CD4-positive, CD25-positive, alpha-beta regulatory T cell (primary cell): Measurements from ENCODE around the gene TRABD2A. TPM values are rescaled to one million over a fixed set of nuclear protein-coding genes. Genes with fewer than 3 reads are reported as not detected.
"Not testable (repeated sequence)": the region's sequence is repeated elsewhere in the genome, so short reads cannot be mapped to it uniquely, and the experiment has no call there.

ENCODE experiments used
- ATAC-seq, 2 donors: fragments of 150-1000 bp; cut with Tn5 transposase; one replicate each; pipeline ENCODE4 v1.10.0; 2021; ENCODE audit warnings: low read depth in 2 of 2, moderate number of reproducible peaks in 2 of 2, moderate library complexity in 1 of 2
- DNase-seq, 3 donors: peaks; one replicate each; pipeline versions ENCODE4 v3.0.0 to v3.0.0-alpha.2; 2012 to 2022; ENCODE audit warnings: mixed read lengths in 1 of 3
- H3K27ac ChIP-seq: one replicate; pipeline ENCODE4 v1.7.0; 2013; ENCODE audit warnings: mild to moderate bottlenecking, low read length; ENCODE audit not compliant: insufficient read depth, poor library complexity, severe bottlenecking
- H3K27me3 ChIP-seq: one replicate; pipeline ENCODE4 v1.7.0; 2013; ENCODE audit warnings: low read length; ENCODE audit not compliant: control insufficient read depth, insufficient read depth
- H3K36me3 ChIP-seq: one replicate; pipeline ENCODE4 v1.7.0; 2013; ENCODE audit warnings: mild to moderate bottlenecking, low read length, moderate library complexity; ENCODE audit not compliant: control insufficient read depth, insufficient read depth
- H3K4me1 ChIP-seq: 2 replicates; pipeline ENCODE4 v1.7.0; 2013; ENCODE audit warnings: mild to moderate bottlenecking, low read length; ENCODE audit not compliant: insufficient read depth, control insufficient read depth, poor library complexity, severe bottlenecking
- H3K4me3 ChIP-seq: one replicate; pipeline ENCODE4 v1.7.0; 2013; ENCODE audit warnings: low read depth, mild to moderate bottlenecking, low read length, moderate library complexity
- H3K9me3 ChIP-seq, 2 experiments: 1 replicate in 1 of 2; 2 replicates in 1 of 2; pipeline ENCODE4 v1.7.0; 2013; ENCODE audit warnings: low read length in 2 of 2, mild to moderate bottlenecking in 1 of 2, moderate library complexity in 1 of 2; ENCODE audit not compliant: control insufficient read depth in 2 of 2
- H3K27ac Mint-ChIP-seq, 3 donors: one replicate each; pipeline ENCODE4 v1.8.0; 2020 to 2022; ENCODE audit warnings: mild to moderate bottlenecking in 3 of 3, mixed read lengths in 3 of 3, moderate library complexity in 2 of 3
- H3K27me3 Mint-ChIP-seq: one replicate; pipeline ENCODE4 v1.8.0; 2022; ENCODE audit warnings: mild to moderate bottlenecking, mixed read lengths
- H3K36me3 Mint-ChIP-seq: one replicate; pipeline ENCODE4 v1.8.0; 2020; ENCODE audit warnings: mixed read lengths
- H3K4me1 Mint-ChIP-seq, 4 donors: one replicate each; pipeline ENCODE4 v1.8.0; 2020 to 2022; ENCODE audit warnings: mixed read lengths in 4 of 4, mild to moderate bottlenecking in 1 of 4
- H3K4me3 Mint-ChIP-seq, 4 donors: one replicate each; pipeline ENCODE4 v1.8.0; 2020 to 2022; ENCODE audit warnings: mild to moderate bottlenecking in 4 of 4, mixed read lengths in 4 of 4, moderate library complexity in 3 of 4
- H3K9me3 Mint-ChIP-seq, 7 donors: one replicate each; pipeline ENCODE4 v1.8.0; 2020 to 2022; ENCODE audit warnings: mixed read lengths in 7 of 7, mild to moderate bottlenecking in 3 of 7, moderate library complexity in 2 of 7
- polyA plus RNA-seq, 4 donors: library from polyadenylated mRNA; unstranded; fragments of 300-500 nt; fragmentation: Illumina TruSeq; gene quantifications; one replicate each; pipeline ENCODE4 v1.2.3, GENCODE V29; 2021
- total RNA-seq: library from RNA; stranded (reverse); gene quantifications from one replicate; pipeline ENCODE4 v1.2.3, GENCODE V29; 2022

The TRABD2A gene
- total and polyA plus RNA-seq, 5 donors from 2014 or later, result 32.9 to 48.8 (median 40.6) TPM

DNA sequence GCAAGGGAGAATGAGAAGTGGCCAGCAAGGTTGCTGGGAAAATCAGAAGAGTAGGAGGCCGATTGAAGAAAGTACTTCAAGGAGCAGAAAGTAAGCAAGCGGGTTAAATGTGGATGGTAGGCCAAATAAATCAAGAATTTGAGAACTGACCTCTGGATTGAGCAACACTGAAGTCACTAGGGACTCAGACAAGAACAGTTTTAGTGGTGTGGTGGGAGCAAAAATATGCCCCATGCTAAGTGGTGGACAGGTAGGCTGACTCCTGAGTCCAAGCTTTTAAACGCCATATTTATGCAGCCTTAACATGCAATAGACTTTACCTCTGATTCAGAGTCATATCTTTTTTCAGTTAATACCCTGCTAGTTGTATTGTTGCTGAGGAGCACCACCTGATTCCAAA, 4.5 kb downstream of the TRABD2A start:
- Mint-ChIP-seq H3K36me3 (peaks cover 28% of the 10 kb centered on the region), H3K9me3 (peaks cover 0 to 1% (median 0%) of the 10 kb centered on the region in 7 donors), H3K27me3 (no peaks in the 10 kb centered on the region), H3K4me3 (peak overlapping the region; percentile 37 to 98 (median 96)), H3K27ac (peak overlapping the region; percentile 66 to 82 (median 81)), H3K4me1 (peaks cover 26 to 79% (median 56%) of the 10 kb centered on the region in 4 donors)
- Histone ChIP-seq H3K27ac (peak overlapping the region; percentile 37), H3K4me1 (peaks cover 48% of the 10 kb centered on the region), H3K4me3 (peak overlapping the region; percentile 16), H3K36me3 (peaks cover 4% of the 10 kb centered on the region), H3K9me3 (no peaks in the 10 kb centered on the region), H3K27me3 (no peaks in the 10 kb centered on the region)
- no peak for ATAC-seq
- no peak for DNase-seq

DNA sequence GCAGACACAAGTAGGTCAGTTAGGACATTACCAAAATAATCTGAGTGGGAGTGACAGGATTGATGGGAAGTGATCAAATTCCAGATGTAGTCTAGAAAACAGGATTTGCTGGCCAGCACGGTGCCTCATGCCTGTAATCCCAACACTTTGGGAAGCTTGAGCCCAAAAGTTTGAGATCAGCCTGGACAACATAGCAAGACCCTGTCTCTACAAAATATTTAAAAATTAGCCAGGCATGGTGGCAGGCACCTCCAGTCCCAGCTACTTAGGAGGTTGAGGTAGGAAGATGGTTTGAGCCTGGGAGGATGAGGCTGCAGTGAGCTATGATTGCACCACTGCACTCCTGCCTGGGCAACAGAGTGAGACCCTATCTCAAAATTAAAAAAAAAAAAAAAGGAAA, 5.3 kb downstream of the TRABD2A start:
- Mint-ChIP-seq H3K4me3 (peak overlapping the region in 3 of 4 donors; percentile 41 to 98 (median 70)), H3K4me1 (peaks cover 27 to 86% (median 59%) of the 10 kb centered on the region in 4 donors), H3K36me3 (peaks cover 29% of the 10 kb centered on the region), H3K27ac (peak overlapping the region; percentile 66 to 82 (median 70))
- not testable (repeated sequence) for DNase-seq, H3K9me3 ChIP-seq, H3K4me3 ChIP-seq, ATAC-seq, H3K9me3 Mint-ChIP-seq, H3K27me3 Mint-ChIP-seq, H3K36me3 ChIP-seq, H3K27me3 ChIP-seq
- H3K27ac ChIP-seq, result peak overlapping the region; percentile 15
- peaks cover 42% of the 10 kb centered on the region for H3K4me1 ChIP-seq

DNA sequence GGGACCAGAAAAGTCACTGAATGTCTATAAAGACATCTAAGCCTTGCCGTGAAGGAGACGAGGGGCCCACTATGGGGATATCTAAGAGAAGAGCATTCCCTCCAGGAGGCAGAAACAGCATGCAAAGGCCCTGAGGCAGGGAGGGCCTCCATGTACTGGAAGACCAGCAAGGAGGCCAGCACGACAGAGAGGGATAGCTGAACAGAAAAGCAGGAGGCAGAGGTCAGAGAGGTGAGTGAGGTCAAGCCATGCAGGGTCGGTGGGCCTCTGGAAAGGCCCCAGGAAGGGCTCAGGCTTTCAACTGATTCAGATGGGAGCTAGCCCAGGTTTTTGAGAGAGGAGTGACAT, 5.7 kb downstream of the TRABD2A start:
- ATAC-seq (no peak), DNase-seq (no peak)
- Histone ChIP-seq H3K27me3 (no peaks in the 10 kb centered on the region), H3K4me1 (peaks cover 42% of the 10 kb centered on the region), H3K27ac (no peak overlapping the region), H3K4me3 (no peak overlapping the region), H3K9me3 (no peaks in the 10 kb centered on the region), H3K36me3 (peaks cover 5% of the 10 kb centered on the region)
- H3K9me3 Mint-ChIP-seq, result peaks cover 0 to 1% (median 0%) of the 10 kb centered on the region in 7 donors
- H3K36me3 Mint-ChIP-seq, result peaks cover 32% of the 10 kb centered on the region
- no peaks in the 10 kb centered on the region for H3K27me3 Mint-ChIP-seq
- peak overlapping the region; percentile 70 to 83 (median 82) for H3K27ac Mint-ChIP-seq
- peaks cover 30 to 89% (median 62%) of the 10 kb centered on the region in 4 donors for H3K4me1 Mint-ChIP-seq
- peak overlapping the region in 3 of 4 donors; percentile 41 to 70 (median 59) for H3K4me3 Mint-ChIP-seq

DNA sequence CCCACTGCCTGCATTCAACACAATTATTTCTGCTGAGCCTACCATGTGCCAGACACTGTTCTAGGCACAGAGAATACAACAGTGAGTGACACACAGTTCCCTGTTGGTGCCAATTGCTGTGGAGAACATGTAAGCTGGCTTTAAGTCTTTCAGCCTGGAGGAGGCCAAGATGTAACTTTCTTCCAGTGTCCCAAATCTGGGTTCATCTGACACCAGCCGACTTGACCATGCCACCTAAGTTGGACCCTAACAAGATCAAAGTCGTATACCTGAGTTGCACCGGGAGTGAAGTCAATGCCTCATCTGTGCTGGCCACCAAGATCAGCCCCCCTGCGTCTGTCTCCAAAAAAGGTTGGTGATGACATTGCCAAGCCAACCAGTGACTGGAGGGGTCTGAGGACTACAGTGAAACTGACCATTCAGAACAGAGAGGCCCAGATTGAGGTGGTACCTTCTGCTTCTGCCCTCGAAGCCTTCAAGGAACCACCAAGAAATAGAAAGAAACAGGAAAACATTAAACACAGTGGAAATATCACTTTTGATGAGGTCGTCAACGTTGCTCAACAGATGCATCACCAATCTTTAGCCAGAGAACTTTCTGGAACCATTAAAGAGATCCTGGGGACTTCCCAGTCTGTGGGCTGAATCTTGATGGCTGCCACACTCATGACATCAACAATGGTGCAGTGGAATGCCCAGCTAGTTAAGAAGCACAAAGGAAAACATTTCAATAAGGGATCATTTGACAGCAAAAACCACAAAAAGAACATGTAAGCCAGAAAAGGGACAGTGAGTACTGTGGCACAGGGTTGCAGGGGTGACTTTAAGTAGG, 6.3 kb downstream of the TRABD2A start:
- H3K4me1 Mint-ChIP-seq, result peaks cover 30 to 89% (median 64%) of the 10 kb centered on the region in 4 donors
- H3K27me3 Mint-ChIP-seq, result no peaks in the 10 kb centered on the region
- H3K9me3 Mint-ChIP-seq, result peaks cover 0 to 1% (median 0%) of the 10 kb centered on the region in 7 donors
- ATAC-seq (no peak), DNase-seq (no peak)
- H3K27ac ChIP-seq, result no peak overlapping the region
- H3K27me3 ChIP-seq, result no peaks in the 10 kb centered on the region
- peaks cover 42% of the 10 kb centered on the region for H3K4me1 ChIP-seq
- H3K4me3 Mint-ChIP-seq, result peak overlapping the region in 2 of 4 donors; percentile 59 to 70
- H3K9me3 ChIP-seq, result no peaks in the 10 kb centered on the region
- H3K36me3 Mint-ChIP-seq, result peaks cover 36% of the 10 kb centered on the region
- peak overlapping the region; percentile 70 to 90 (median 82) for H3K27ac Mint-ChIP-seq
- no peak overlapping the region for H3K4me3 ChIP-seq
- H3K36me3 ChIP-seq, result peaks cover 9% of the 10 kb centered on the region

DNA sequence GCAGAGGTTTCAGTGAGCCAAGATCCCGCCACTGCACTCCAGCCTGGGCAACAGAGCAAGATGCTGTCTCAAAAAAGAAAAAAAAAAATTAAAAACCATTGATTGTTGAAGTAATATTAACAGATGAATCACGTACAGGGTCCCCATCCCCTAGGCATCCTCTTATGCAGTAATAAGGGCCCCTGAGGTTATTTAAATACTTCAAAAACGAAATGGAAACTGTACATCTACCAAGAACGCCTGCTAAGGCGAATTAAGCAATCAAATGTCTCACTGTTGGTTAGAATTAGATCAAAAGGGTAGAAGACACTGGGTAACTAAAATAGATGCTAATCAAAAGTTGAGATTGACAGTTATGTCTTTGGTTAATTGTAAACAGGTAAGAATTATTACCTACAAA, 7.5 kb downstream of the TRABD2A start:
- DNase-seq, result peak in 1 of 3 donors; percentile 31
- H3K4me1 ChIP-seq, result peaks cover 37% of the 10 kb centered on the region
- H3K4me3 ChIP-seq, result peak overlapping the region; percentile 21
- H3K4me1 Mint-ChIP-seq, result peaks cover 30 to 86% (median 64%) of the 10 kb centered on the region in 4 donors
- H3K36me3 Mint-ChIP-seq, result peaks cover 36% of the 10 kb centered on the region
- no peak for ATAC-seq
- no peaks in the 10 kb centered on the region for H3K27me3 ChIP-seq
- no peak overlapping the region for H3K27ac ChIP-seq
- peaks cover 0 to 1% (median 0%) of the 10 kb centered on the region in 7 donors for H3K9me3 Mint-ChIP-seq
- H3K4me3 Mint-ChIP-seq, result peak overlapping the region; percentile 2 to 75 (median 28)
- H3K27ac Mint-ChIP-seq, result peak overlapping the region in 2 of 3 donors; percentile 12 to 94
- peaks cover 9% of the 10 kb centered on the region for H3K36me3 ChIP-seq
- H3K27me3 Mint-ChIP-seq, result no peaks in the 10 kb centered on the region
- no peaks in the 10 kb centered on the region for H3K9me3 ChIP-seq

DNA sequence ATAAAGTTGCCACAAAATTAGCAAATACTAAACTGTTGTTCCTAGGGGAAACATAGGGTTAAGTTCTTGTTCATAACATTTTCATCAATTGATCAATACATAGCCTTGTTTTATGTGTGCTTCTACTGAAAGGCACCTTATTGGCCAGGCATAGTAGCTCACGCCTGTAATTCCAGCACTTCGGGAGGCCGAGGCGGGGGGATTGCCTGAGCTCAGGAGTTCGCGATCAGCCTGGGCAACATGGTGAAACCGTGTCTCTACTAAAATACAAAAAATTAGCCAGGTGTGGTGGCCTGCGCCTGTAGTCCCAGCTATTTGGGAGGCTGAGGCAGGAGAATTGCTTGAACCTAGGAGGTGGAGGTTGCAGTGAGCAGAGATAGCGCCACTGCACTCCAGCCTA, 8.2 kb downstream of the TRABD2A start:
- H3K4me3 ChIP-seq, H3K27me3 Mint-ChIP-seq, H3K27me3 ChIP-seq, H3K4me3 Mint-ChIP-seq, ATAC-seq, H3K9me3 Mint-ChIP-seq, DNase-seq, H3K9me3 ChIP-seq, H3K27ac ChIP-seq, H3K36me3 ChIP-seq: not testable (repeated sequence)
- H3K4me1 ChIP-seq, result peaks cover 32% of the 10 kb centered on the region
- peaks cover 38% of the 10 kb centered on the region for H3K36me3 Mint-ChIP-seq
- H3K4me1 Mint-ChIP-seq, result peaks cover 30 to 80% (median 61%) of the 10 kb centered on the region in 4 donors
- peak overlapping the region in 1 of 3 donors; percentile 48 for H3K27ac Mint-ChIP-seq

DNA sequence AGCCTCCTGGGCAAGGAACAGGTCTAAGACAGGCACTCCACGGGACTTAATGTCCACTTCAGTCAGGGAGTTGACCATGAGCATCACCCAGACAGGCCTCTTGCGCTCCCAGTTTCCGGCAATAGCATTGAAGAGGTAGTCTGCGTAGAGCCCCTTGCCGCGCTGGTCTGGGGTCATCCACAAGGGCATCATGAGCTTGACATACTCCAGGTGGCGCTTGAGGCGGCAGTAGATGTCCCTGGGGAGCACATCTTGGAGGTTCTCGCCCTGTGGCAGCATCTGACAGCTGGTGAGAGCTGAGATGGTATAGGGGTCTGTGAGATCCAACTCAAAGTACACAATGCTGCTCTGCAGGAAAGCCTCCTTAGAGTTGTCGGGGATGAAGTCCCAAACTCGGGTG, 10.6 kb downstream of the TRABD2A start:
- no peaks in the 10 kb centered on the region for H3K27me3 ChIP-seq
- no peak overlapping the region for H3K4me3 ChIP-seq
- DNase-seq (no peak), ATAC-seq (peak in 1 of 2 donors; percentile 37)
- Mint-ChIP-seq H3K27me3 (no peaks in the 10 kb centered on the region), H3K9me3 (no peaks in the 10 kb centered on the region), H3K27ac (peak overlapping the region; percentile 66 to 84 (median 82)), H3K4me3 (peak overlapping the region in 1 of 4 donors; percentile 8), H3K4me1 (peaks cover 19 to 80% (median 58%) of the 10 kb centered on the region in 4 donors), H3K36me3 (peaks cover 47% of the 10 kb centered on the region)
- peaks cover 9% of the 10 kb centered on the region for H3K36me3 ChIP-seq
- no peaks in the 10 kb centered on the region for H3K9me3 ChIP-seq
- H3K27ac ChIP-seq, result no peak overlapping the region
- peaks cover 16% of the 10 kb centered on the region for H3K4me1 ChIP-seq
